Left hindlimb (tissue), 1 donor: ENCODE measurements around the gene MYPOP.
A peak's percentile ranks its signal among the peaks of the same experiment; 100 is the strongest.
"Not testable (repeated sequence)": the region's sequence is repeated elsewhere in the genome, so short reads cannot be mapped to it uniquely, and the experiment has no call there.

ENCODE experiments used
- DNase-seq: peaks from one replicate; pipeline ENCODE4 v3.0.0-alpha.2; 2018

MYPOP gene

DNA sequence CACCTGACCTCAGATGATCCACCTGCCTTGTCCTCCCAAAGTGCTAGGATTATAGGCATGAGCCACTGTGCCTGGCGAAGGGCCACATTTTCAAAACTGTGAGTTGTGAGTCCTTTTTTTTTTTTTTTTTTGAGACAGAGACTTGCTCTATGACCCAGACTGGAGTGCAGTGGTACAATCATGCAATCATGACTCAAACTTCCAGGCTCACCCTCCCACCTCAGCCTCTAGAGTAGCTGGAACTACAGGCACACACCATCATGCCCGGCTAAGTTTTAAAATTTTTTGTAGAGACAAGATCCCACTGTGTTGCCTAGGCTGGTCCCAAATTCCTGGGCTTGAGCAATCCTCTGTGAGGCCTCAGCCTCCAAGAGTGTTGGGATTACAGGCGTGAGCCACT lies 3.8 kb upstream of the MYPOP start:
- no peak for DNase-seq

DNA sequence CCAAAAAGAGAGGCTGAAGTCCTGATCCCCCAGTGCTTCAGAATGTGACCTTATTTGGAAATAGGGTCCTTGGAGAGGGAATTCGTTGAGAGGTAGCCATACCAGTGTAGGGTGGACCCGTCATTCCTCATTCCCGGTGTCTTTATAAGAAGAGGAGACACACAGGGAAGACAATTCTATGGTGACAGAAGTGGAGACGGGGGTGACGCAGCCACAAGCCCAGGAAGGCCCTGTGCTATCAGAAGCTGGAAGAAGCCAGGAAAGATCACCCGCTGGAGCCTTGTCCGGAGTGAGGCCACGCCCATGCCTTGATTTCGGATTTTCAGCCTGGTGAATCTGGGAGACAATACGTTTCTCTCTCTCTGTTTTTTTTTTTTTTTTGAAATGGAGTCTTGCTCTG lies 2.6 kb upstream of the MYPOP start:
- DNase-seq = no peak

DNA sequence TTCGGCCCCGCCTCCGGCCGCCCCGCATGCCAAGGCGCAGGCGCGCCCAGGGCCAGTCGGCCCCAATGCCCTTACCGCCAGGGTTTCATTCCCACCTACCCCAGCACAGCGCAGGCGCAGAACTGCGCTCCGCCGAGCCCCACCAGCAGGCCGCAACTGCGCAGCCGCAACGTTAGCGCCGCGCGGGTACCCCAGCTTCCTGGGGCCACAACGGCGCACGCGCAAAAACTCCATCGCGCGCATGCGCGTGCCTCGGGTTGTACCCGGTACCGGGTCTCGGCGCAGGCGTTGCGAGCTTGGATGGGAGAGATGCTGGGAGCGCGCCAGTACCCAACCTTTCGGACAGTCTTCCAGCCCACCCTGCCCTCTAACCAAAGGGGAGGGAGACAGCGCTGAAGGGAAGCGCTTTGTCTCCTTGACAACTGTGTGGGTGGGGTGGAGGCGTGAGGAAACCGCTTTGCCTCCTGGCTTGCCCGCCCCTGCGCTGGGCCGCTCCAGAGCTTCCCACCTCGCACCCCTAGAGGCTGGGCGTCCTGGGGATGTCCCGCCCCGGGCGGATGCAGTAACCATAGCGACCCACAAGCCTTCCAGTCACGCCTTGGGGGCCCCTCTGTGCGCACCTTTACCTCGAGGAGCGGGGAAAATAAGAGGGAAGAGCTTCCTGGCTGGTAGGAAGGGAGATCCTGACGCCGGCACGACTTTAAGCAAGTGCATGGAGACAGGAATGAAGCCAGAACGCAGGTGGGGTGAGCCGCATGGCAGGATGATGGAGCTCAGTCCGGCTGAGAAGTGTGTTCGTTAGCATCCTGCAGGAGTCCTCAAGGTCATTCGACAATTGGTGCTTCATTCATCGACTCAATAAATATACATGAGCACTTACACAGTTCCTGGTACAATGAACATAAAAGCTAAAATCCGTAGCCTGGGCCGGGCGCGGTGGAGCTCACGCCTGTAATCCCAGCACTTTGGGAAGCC lies 525 bp upstream of the MYPOP start:
- DNase-seq = peak; percentile 99

DNA sequence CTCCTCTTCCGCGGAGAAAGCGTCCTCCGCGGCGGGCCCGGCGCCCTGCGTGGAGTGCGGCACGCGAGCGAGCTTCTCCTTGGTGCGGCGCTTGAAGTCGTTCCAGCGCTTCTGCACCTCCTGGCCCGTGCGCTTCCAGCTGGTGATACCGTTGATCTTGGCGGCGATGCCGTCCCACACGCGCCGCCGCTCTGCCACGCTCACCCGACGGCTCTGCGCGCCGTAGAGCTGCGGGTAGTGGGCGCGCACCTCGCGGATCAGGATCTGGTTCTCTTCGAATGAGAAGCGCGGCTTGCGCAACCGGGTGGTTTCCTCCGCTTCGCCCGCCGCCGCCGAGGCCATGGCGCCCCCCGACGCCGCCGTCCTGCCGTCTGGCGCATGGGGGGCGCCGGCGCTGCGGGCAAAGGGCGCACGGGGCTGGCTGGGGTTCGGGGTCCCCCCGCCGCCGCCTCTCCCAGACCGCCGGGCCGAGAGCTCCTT lies 941 bp downstream of the MYPOP start:
- peak; percentile 53 for DNase-seq

DNA sequence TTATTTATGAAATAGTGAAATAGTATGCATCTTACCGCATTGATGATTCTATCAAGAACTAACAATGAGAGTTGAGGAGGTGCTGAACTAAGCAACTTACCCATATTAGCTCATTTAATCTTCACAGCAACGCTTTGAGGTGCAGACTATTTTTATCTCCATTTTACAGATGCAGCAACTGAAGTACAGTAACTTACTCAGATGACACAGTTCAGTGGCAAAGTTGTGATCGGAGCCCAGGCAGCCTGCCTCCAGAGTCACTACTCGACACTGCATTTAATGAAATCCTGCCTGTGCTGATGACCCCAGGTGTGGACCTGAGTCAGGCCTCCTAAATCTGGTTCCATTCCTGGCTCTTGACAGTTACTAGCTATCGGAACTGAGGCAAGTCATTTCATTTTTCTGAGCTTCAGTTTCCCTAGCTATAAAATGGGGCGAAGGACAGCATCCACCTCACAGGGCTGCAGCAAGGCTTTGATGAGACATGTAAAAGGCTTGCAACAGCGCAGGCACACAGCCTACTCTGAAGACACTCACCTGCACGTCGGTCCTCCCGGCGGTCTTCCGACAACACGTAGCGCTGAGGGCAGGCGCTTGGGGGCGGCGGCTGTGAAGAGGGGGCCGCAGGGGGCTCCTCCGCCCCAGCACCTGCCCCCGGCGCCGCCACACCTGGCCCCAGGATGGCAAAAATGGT lies 1.5 kb downstream of the MYPOP start:
- no peak for DNase-seq

DNA sequence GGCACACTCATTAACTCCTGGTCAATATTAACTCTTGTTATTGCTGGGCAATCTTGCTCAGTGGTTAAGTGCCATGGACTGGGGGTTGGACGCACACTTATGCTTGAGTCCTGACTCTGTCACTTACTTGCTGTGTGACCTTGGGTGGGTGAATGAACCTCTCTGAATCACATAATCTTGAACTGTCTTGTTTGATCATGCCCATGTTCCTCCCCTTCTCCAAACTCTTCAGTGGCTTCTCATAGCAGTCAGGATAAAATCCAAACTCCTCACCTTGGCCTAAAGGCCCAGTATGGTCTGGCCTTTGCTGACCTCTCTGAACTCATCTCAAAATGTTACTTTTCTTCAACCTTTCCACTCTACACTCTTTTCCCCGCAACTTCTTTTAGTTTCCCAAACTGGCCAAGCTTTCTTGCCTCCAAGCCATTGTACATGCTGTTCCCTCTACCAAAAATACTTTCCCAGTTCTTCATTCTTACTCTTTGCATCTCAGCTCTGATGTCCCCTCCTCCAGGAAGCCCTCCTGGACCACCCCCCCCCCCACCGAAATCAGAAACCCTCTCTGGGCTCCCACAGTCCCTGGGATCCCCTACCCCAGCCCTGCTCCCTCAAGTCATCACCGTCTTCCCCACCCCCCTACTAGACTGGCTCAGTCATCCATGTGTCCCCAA lies 2.4 kb downstream of the MYPOP start:
- DNase-seq = no peak

DNA sequence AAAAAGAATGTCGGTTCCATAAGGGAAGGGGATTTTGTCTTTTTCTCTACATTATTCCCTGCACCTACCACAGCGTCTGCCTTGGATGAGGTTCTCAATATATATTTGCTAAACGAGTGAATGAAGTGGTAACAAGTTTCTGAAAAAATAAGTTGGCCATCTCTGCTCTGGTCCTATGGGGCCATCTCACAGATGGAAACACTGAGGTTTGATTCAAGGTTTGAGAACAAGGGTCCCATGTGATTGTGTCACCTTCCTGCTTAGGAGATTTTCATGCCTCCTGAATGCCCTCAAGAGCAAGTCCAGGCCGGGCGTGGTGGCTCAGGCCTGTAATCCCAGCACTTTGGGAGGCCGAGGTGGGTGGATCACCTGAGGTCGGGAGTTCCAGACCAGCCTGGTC lies 3.2 kb downstream of the MYPOP start:
- DNase-seq = no peak

DNA sequence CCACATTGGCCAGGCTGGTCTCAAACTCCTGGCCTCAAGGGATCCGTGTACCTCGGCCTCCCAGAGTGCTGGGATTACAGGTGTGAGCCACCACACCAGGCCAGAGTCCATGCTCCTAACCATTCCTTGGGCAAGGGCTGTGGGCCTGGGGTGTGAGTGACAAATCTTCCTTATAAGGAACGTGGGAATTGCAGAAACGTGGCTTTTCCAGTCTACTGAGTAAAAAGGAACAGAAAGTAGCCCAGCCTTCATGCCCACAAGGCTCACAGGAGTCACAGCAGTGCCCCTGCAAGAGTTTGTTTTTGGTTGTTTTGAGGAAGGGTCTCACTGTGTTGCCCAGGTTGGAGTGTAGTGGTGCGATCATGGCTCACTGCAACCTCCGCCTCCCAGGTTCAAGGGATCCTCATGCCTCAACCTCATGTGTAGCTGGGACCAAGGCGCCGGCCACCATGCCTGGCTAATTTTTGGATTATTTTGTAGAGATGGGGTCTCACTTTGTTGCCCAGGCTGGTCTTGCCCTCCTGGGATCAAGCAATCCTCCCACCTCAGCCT lies 5.1 kb downstream of the MYPOP start:
- DNase-seq = no peak

DNA sequence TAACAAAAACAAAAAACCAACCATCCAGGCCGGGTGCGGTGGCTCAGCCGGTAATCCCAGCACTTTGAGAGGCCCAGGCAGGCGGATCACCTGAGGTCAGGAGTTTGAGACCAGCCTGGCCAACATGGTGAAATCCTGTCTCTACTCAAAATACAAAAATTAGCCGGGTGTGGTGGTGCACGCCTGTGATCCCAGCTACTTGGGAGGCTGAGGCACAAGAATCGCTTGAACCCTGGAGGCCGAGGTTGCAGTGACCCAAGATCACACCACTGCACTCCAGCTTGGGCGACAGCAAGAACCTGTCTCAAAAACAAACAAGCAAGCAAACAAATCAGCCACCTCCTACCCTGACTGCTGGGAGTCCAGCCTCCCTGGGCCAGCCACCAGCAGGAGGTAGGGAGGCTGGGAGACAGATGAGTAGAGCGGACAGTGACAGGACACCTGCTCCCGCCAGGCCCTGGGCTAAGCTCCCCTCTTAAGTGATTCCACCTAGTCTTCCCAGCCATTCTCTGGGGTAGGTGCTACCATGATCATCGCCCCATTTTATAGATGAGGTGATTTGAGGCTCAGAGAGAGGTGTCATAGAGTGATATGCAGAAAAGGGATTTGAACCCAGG lies 6.3 kb downstream of the MYPOP start:
- DNase-seq = not testable (repeated sequence)

DNA sequence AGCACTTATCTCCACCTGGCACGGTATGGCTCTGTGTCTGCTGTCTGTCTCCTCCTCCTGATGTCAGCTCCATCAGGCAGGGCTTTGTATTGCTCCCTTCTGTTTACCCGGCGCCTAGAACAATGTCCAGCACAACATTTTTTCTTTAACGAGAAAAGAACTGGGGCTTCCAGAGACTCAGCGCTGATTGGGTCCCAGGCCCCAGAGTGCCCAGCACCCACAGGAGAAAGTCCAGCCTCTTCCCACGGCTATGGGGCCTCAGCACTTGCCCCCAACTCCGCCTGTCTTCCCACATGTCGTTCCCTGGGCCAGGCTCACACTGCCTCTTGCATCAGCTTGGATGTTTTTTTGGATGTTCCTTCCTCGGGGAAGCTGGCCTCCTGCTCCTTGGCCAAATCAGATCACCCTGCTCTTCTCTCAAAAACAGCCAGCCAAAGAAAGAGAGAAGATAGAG lies 6.9 kb downstream of the MYPOP start:
- DNase-seq = no peak

DNA sequence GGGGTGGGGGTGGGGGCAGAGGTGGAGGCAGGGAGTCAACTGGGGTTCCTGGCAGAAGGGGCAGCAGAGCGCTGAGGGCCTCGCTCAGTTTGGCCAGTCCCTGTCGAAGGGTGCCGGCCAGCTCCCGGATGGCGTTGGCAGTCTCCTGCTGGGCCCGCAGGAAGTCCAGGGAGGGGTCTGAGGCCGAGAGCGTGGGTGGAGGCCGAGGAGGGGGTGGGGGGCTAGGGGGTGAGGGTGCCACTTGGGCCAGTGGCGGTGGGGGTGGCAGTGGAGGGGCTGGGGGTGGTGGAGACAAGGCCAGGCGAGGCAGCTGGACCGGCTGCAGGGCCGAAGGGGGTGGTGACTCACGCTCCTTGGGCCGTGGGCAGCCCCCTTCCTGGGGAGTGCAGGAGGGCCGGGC lies 11.5 kb downstream of the MYPOP start:
- DNase-seq = no peak

DNA sequence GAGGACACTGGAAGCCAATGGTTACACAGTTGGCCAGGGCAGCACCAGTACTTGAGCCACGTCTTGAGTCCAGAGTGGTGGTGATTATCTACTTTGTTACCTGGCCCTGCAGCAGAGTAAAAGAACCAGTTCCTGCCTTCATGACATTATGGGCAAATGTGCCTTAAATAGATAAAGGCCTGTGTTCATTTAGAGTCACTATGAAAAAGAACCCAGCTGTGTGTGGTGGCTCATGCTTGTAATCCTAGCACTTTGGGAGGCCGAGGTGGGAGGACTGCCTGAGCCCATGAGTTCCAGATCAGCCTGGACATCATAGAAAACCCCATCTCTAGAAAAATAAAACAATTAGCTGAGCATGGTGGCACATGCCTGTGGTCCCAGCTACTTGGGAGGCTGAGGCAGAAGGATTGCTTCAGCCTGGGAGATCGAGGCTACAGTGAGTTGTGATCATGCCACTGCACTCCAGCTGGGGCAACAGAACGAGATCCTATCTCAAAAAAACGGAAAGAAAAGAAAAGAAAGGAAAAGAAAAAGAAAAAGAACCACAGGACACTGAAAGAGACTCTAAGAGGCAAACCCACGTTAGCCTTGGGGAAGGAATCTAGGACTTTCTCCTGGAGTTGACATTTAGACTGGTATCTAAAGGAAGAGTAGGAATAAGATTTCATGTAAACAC lies 13.1 kb downstream of the MYPOP start:
- no peak for DNase-seq

DNA sequence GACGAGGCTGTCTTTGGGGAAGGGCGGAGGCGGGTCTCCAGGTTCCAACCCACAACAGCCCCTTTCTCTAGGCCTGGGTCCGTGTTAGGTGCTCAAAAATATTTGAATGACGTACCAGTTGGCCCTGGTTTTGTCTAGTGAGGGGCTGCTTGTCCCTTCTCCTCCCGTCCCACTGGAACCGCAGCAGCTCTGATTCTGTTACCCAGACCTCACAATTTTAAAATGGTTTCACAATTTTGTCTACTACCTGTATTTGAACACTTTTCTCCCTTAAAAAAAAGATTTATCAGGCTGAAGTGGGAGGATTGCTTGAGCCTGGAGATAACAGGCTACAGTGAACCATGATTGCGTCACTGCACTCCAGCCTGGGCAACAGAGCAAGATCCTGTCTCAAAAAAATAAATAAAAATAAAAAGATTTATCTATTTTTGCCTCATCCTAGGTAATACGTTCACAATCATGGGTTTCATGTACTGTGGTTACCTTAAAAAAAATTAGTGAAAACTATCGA lies 15.2 kb downstream of the MYPOP start:
- DNase-seq = no peak

DNA sequence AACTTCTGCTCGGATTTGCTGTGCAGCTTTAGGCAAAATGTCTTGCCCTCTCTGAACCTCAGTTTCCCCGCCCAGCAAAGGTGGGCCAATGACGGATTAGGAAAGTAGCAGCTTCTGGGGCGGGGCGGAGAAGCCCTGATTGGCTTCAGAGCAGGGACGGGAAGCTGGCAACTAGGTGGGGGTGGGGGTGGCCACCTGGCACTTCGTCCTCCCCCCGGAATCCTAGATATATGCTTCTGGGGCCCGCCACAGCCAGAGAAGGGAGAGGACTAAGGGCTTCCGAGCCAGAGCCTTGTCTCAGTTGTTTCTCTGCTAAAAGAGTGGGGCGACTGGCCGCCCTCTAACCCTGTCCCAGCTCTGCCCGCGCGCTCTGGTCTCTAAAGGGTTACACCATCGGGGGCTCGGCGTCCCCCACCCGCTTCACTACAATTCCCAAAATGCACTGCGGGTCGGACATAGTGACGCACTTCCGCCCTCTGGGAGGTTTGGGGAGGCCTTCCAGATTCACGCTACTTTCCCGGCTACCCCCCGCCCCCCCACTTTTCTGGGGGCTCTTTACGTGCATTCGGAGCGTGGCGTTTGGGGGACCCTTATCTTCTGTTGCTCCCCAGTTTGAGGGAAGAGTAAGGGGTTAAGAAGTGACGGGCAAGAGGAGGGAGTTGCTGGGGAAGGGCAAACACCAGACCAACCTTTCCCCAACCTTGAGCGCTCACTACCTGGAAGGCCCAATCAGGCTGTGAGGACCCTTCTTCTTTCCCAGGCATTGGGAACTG lies 15.8 kb downstream of the MYPOP start:
- peak; percentile 94 for DNase-seq

DNA sequence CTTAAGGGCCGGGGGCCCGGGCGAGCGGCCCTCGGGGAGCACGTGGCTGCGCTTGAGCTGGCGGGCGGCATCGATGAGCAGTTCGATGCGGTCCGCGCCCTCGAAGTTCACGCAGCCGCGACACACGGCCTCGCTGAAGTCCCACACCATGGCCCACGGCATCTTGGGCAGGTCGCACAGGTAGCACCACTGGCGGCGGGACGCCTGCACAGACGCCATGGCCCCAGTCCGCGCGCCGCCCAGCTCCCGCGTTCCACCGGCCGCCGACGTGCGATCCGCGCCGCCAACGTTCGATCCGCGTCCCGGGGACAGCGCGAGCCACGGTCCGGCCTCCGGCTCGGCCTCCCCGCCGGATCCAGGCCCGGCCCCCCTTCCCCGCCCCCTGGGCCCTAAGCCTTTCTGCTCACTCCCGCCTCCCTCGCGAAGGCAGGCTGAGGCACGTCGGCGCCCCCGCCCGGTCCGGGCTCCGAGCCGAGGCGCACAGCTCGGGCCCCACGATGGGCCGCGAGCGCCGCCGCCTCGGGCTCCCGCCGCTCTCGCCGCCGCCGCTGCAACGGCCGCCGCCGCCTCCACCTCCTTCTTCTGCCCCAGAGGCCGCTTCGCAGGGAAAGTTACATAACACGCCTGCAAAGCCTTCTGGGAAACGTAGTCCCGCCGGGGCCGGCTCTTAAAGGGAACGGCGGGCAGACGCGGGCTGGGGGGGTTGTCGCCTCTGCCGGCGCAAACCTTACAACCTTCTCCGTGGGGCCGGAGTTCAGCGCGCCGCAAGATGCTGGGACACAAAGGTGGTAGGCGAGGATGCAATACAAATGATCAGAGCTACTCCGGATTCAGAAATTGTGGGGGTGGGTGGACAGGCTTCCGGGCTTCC lies 16.6 kb downstream of the MYPOP start, which contains the start of gene IRF2BP1:
Gene IRF2BP1, minus strand, starts transcription at position 586 of the 871 bp plus-strand sequence. Its CDS starts 367 bp downstream, at position 219.
- peak; percentile 95 for DNase-seq

DNA sequence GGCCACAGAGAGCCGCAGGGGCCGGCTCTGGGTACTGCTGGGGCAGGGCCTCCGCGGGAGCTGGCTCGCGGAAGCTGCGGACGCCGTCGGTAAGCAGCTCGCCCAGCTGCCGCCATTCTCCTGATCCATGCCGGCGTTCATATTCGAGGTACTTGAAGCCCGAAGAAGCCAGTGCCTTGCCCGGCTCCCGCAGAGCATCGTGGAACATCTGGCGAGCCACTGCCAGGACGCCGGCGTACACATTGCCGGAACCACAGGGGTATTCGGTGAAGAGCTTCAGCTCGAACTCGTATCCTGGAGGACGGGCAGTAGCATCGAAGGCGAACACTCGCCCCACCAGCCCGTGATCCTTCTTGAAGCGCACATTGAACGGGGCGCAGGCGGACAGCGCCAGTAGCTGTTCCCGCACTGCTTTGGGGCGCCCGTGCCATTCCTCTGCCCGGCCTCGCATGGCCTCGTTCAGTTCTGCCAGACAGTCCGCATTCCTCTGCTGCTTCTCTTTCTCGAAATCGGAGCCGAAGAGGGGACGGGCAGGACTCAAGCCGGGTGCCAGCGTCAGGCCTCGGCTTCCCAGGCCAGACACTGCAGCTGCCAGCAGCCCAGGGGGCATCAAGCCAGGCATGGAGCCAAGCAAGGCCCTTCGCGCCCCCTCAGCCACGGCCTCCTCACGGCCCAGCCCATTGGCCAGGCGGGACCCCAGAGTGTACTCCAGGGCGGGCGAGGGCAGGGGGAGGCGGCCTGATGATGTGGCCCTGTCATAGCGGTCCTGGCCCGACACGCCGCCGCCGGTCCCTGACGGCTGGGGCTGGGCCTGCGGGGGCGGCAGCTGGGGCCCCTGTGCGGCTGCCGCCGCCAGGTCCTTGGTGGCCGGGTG lies 17.5 kb downstream of the MYPOP start:
- DNase-seq = no peak

DNA sequence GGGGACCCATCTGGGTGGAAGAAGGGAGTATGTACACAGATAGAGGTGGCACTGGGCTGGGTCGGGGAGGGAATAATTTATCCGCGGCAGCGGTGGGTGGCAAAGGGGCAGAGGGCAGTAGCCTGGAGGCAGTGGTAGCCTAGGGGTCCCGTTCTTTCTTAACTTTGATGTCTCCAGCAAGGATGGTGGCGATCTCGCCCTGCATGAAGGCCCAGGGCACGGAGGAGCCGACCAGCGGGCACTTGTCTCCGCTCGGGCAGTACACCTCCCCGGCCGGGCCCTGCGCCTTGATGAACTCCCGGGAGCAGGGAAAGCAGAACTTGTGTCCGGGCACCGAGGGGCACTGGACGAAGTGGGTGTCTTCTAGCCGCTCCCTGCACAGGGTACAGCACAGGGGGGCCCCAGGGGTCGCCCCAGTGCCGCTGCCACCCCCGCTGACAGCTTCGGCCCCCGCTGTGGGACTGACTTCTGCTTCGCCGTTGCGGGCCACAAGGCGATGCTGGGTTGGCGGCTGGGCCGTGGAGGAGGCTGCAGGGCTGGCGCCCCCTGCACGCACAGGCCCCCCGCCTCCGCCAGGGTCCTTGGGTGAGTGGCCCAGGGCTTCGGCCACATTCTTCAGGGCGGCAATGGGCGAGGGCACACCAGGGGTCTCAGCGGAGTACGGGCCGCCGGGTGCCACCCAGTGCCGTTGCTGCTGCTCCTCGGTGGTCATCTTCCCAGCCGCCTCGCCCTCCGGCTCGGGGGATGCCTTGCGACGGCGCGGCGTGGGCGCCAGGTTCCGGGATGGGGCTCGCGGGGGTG lies 18.3 kb downstream of the MYPOP start:
- DNase-seq = no peak

DNA sequence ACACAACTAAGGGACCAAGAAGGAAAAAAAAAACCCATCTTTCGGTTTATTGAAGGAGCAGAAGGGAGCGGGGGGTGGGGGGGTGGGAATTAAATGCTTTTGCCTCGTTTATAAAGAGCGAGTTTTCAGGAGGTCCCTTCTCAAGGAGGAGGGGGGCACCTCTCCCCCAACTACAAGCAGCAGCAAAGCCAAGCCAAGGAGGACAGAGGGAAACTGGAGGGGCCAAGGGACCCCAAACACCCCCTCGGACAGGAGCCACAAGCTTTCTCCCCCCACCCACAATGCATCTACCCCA lies 18.9 kb downstream of the MYPOP start:
- no peak for DNase-seq
